ENCODE data around the gene AFF3. TPM values are rescaled to one million over a fixed set of nuclear protein-coding genes. Genes with fewer than 3 reads are reported as not detected.

Gene AFF3
- total and polyA plus RNA-seq, 2 donors (not counting 3 experiments of a cell fraction or from before 2014, with no cell fraction given) = 0.06 to 0.07 TPM

DNA sequence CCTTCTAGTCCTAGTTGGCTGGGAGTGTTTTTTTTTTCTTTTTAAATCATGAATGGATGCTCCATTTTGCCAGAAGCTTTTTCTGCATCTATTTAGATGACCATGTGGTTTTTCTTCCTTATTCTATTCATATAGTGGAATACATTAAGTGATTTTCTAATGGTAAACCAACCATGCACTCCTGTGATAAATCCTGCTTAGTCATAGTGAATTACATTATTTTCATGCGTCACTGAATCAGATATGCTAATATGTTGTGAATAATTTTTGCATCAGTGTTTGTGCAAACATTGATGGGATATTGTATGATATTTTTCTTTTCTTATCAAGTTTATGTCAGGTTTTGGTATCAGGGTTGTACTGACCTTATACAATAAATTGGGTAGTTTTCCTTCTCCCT lies 423.3 kb downstream of the AFF3 start:
- CTCF ChIA-PET = interaction anchor here (0.7 kb wide), 1 partner anchor 604 kb away, joined by 3 read pairs; no protein-coding TSS in a partner anchor
- Histone ChIP-seq H3K9me1 (replicated peaks; ENCODE audit: control insufficient read depth, extremely low read depth, insufficient read depth, low read length) (no peaks in the 10 kb centered on the region), H3K36me3 (ENCODE audit: control insufficient read depth in 2 of 2, extremely low read depth in 1 of 2, insufficient read depth in 2 of 2, low read length in 2 of 2) (no peaks in the 10 kb centered on the region)

More for the DNA sequence above, 423.3 kb downstream of the AFF3 start:
- no peak for DNase-seq (ENCODE audit: low read depth, low spot score)
- peaks cover 0 to 2% of the 10 kb centered on the region in 2 experiments for H3K27me3 ChIP-seq (ENCODE audit: control insufficient read depth in 2 of 2, insufficient read depth in 2 of 2, low read length in 2 of 2)
- intact Hi-C loops (cut with micrococcal nuclease) = no loop called here
- H3K4me1 ChIP-seq (ENCODE audit: control insufficient read depth, extremely low read depth, insufficient read depth, low read length) = no peaks in the 10 kb centered on the region
- H3K79me2 ChIP-seq (ENCODE audit: control insufficient read depth, insufficient read depth, low read length) = no peaks in the 10 kb centered on the region
- H2AFZ ChIP-seq (ENCODE audit: low read depth, low read length) = no peak overlapping the region
- H4K20me1 ChIP-seq (replicated peaks; ENCODE audit: control insufficient read depth, extremely low read depth, insufficient read depth, low read length) = no peaks in the 10 kb centered on the region
- H3K9ac ChIP-seq (replicated peaks; ENCODE audit: extremely low read depth, insufficient read depth, low read length) = no peak overlapping the region
- no peaks in the 10 kb centered on the region for H3K9me3 ChIP-seq (replicated peaks; ENCODE audit: control insufficient read depth, insufficient read depth, low read length)
- no peak for FAIRE-seq
- POLR2A ChIA-PET = no interaction called here
- dilution Hi-C loops (cut with MboI; ENCODE audit: extremely low pct_ligation_motif_present, low sequenced_read_pairs) = no loop called here
- no peak overlapping the region for H3K4me2 ChIP-seq (ENCODE audit: insufficient read depth, low read length)
- no TSS peak for BruUV-seq (replicated peaks)
- H3K4me3 ChIP-seq (replicated peaks in 1 of 3; ENCODE audit: insufficient read depth in 1 of 3, low read depth in 1 of 3, low read length in 3 of 3) = no peak overlapping the region
- TF ChIP-seq POLR2AphosphoS5 (IDR thresholded peaks at IDR 0.05; ENCODE audit: insufficient read depth, low read depth, low read length) (no peak), JUN (IDR thresholded peaks at IDR 0.05; ENCODE audit: borderline replicate concordance, insufficient read depth, insufficient read length, low read depth) (no peak), CTCF (IDR thresholded peaks at IDR 0.05; ENCODE audit: extremely low read depth in 1 of 2, insufficient read depth in 1 of 2, low read depth in 1 of 2, low read length in 2 of 2) (no peak), GATA2 (IDR thresholded peaks at IDR 0.05; ENCODE audit: insufficient read depth, insufficient read length, low read depth, low read length) (no peak), FOS (IDR thresholded peaks at IDR 0.05; ENCODE audit: borderline replicate concordance, insufficient read depth, low read length) (no peak), POLR2A (IDR thresholded peaks at IDR 0.05; ENCODE audit: low read depth, low read length) (no peak), EZH2 (IDR thresholded peaks at IDR 0.05; ENCODE audit: borderline replicate concordance, low read depth, low read length, severe bottlenecking) (no peak), MYC (IDR thresholded peaks at IDR 0.05; ENCODE audit: low read depth, low read length) (no peak)
- no peak overlapping the region for H3K27ac ChIP-seq (ENCODE audit: insufficient read depth, low read depth, low read length)
